ENCODE data around the gene LRP11.

DNA sequence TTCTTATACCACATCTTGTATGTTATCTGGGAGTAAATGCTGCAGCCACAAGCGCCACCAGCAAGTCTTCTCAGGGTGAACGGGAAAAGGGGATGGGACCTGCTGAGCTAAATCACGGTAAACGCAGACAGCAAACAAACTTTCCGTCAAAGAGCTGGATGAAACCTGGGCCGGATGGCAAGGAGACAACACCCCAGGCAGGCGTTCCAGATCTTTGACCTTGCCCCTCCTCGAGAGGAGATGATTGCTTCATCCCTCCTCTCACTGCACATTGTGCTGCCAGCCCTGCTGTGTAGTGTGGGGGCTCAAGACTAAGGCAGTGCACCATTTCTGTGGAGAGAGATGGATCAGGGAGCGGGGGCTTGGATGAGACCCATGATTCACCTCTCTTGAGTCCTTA, 23.9 kb upstream of the LRP11 start:
- TF ChIP-seq POLR2AphosphoS5 (IDR thresholded peaks at IDR 0.05; ENCODE audit: low read depth, low read length) (no peak), FOXP2 (optimal IDR thresholded peaks at IDR 0.05; ENCODE audit: borderline replicate concordance, extremely low read depth, extremely low read length, insufficient read depth) (no peak), TAF1 (IDR thresholded peaks at IDR 0.05; ENCODE audit: borderline replicate concordance, insufficient read depth, low read length) (no peak), REST (IDR thresholded peaks at IDR 0.05; ENCODE audit: insufficient read depth in 1 of 2, low read depth in 2 of 2, low read length in 2 of 2) (no peak)

Data from PFSK-1 (cell line).